Measurements from ENCODE around the gene CARD10.

CARD10 gene

GRCh38 chr22:37462436-37462835 is 56.8 kb downstream of the CARD10 start:
- no peak for DNase-seq

- DNase-seq = no peak
These were observed 57.3 kb downstream of the CARD10 start for GRCh38 chr22:37461961-37462360.

GRCh38 chr22:37460684-37461083 is 58.5 kb downstream of the CARD10 start:
- no peak for DNase-seq

GRCh38 chr22:37459206-37459605 is 60.0 kb downstream of the CARD10 start:
- no peak for DNase-seq

- DNase-seq = peak; percentile 34
These were observed 61.9 kb downstream of the CARD10 start for GRCh38 chr22:37457093-37457893.

GRCh38 chr22:37456346-37456745 is 62.9 kb downstream of the CARD10 start:
- no peak for DNase-seq

GRCh38 chr22:37455896-37456295 is 63.3 kb downstream of the CARD10 start:
- no peak for DNase-seq

GRCh38 chr22:37454857-37455686 is 64.1 kb downstream of the CARD10 start:
- DNase-seq = peak; percentile 82

- DNase-seq = no peak
These were observed 65.5 kb downstream of the CARD10 start for GRCh38 chr22:37453696-37454095.

GRCh38 chr22:37451218-37451617 is 68.0 kb downstream of the CARD10 start:
- DNase-seq = no peak

GRCh38 chr22:37449331-37450001 is 69.7 kb downstream of the CARD10 start:
- DNase-seq = no peak

- DNase-seq = no peak
These were observed 70.6 kb downstream of the CARD10 start for GRCh38 chr22:37448516-37449127.

GRCh38 chr22:37445501-37445900 is 73.7 kb downstream of the CARD10 start:
- DNase-seq = no peak

GRCh38 chr22:37443977-37444376 is 75.2 kb downstream of the CARD10 start:
- no peak for DNase-seq

GRCh38 chr22:37443086-37443485 is 76.1 kb downstream of the CARD10 start:
- no peak for DNase-seq

- peak; percentile 25 for DNase-seq
These were observed 76.7 kb downstream of the CARD10 start for GRCh38 chr22:37442537-37442936.

- DNase-seq = no peak
These were observed 77.1 kb downstream of the CARD10 start for GRCh38 chr22:37442135-37442534.

GRCh38 chr22:37440875-37441274 is 78.3 kb downstream of the CARD10 start:
- DNase-seq = no peak
